ENCODE data around the gene LRRC26.

DNA sequence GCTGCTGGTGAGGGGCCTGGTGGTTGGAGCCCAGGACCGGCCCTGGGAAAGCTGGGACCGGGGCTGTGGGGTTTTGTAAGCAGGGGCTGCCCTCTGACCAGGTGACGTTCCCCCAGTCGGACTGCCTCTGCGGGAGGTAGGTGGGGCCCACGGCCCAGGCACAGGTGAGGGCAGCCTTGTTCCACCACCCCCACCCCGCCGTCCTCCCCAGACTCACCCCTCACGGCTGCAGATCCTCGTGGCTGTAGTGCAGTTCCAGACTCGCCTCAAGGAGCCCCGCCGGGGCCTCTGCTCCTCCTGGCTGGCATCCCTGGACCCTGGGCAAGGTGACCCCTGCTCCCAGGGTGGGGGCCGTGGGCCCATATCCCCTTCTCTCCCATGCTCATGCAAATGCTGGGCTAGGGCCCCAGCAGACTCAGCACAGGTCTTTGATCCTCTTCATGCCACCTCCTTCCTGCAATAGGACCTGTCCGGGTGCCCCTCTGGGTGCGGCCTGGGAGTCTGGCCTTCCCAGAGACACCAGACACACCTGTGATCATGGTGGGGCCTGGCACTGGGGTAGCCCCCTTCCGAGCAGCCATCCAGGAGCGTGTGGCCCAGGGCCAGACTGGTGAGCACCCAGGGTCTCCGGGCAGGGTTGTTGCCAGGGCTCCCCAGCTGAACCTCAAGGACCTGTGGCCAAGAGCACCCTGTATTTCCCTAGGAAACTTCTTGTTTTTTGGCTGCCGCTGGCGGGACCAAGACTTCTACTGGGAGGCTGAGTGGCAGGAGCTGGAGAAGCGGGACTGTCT lies 45.5 kb upstream of the LRRC26 start:
- TF ChIP-seq, protein P1, sequence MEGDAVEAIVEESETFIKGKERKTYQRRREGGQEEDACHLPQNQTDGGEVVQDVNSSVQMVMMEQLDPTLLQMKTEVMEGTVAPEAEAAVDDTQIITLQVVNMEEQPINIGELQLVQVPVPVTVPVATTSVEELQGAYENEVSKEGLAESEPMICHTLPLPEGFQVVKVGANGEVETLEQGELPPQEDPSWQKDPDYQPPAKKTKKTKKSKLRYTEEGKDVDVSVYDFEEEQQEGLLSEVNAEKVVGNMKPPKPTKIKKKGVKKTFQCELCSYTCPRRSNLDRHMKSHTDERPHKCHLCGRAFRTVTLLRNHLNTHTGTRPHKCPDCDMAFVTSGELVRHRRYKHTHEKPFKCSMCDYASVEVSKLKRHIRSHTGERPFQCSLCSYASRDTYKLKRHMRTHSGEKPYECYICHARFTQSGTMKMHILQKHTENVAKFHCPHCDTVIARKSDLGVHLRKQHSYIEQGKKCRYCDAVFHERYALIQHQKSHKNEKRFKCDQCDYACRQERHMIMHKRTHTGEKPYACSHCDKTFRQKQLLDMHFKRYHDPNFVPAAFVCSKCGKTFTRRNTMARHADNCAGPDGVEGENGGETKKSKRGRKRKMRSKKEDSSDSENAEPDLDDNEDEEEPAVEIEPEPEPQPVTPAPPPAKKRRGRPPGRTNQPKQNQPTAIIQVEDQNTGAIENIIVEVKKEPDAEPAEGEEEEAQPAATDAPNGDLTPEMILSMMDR (IDR thresholded peaks at IDR 0.05): no peak
- no peak for TF ChIP-seq POLR2A (IDR thresholded peaks at IDR 0.05)
